ENCODE measurements around the gene CHRM5.
A peak's percentile ranks its signal among the peaks of the same experiment; 100 is the strongest.
"Not testable (repeated sequence)": the region's sequence is repeated elsewhere in the genome, so short reads cannot be mapped to it uniquely, and the experiment has no call there.

The CHRM5 gene

GRCh38 chr15:33988384-33988783 is 20.1 kb downstream of the CHRM5 start:
- DNase-seq: no peak

GRCh38 chr15:33994005-33994615 is 25.8 kb downstream of the CHRM5 start:
- peak in 1 of 2 donors; percentile 16 for DNase-seq

DNA sequence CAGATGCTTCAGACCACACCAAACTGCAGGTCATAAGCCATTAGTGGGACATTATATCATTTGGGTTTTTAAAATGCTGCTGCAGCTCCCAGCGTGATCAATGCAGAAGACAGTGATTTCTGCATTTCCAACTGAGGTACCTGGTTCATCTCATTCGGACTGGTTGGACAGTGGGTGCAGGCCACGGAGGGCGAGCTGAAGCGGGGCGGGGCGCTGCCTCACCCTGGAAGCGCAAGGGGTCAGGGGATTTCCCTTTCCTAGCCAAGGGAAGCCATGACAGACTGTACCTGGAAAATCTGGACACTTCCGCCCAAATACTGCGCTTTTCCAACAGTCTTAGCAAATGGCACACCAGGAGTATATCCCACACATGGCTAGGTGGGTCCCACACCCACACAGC is 27.4 kb downstream of the CHRM5 start:
- not testable (repeated sequence) for DNase-seq

GRCh38 chr15:34001536-34001935 is 33.2 kb downstream of the CHRM5 start:
- DNase-seq: no peak

DNA sequence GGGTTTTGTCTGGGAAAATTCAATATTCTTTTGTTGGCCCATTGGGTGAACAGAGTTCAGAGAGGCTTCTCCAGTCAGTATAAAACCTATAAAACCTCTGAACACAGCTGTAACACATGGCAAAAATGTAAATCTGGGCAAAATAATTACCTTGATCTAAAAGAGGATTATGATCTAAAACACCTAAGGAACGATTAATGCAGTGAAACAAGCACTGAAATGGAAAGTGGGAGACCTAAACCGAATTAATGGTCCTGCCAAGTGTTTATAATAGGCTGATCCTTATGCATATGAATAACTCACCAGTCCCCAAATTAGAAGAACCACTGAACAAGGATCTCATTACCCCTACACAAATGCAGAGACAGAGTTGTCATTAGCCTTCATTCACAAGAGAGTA is 38.1 kb downstream of the CHRM5 start:
- no peak for DNase-seq

DNA sequence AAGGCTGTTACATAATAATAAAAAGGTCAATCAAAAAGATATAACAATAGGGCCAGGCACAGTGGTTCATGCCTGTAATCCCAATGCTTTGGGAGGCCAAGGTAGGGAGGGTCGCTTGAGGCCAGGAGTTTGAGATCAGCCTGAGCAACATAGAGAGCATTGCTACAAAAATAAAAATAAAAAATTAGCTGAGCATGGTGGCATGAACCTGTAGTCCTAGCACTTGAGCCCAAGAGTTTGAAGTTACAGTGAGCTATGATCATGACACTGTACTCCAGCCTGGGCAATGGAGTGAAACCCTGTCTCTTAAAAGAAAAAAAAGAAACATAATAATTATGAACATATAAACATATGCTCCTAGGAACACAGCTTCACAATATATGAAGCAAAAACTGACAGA is 41.4 kb downstream of the CHRM5 start:
- DNase-seq: no peak

DNA sequence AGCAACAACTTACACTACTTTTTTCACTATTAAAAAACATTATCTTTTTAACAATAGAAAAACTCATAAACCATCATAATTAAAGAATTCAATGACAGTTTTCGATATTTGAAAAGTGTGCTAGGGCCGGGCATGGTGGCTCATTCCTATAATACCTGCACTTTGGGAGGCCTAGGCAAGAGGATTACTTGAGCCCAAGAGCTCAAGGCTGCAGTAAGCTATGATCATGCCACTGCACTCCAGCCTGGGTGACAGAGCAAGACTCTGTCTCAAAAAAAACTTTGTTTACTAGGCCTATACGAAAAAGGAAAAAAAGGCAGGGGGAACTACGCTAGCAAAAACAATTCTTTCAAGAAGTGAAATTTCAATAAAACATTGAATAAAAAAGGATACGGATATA is 42.6 kb downstream of the CHRM5 start:
- no peak for DNase-seq

DNA sequence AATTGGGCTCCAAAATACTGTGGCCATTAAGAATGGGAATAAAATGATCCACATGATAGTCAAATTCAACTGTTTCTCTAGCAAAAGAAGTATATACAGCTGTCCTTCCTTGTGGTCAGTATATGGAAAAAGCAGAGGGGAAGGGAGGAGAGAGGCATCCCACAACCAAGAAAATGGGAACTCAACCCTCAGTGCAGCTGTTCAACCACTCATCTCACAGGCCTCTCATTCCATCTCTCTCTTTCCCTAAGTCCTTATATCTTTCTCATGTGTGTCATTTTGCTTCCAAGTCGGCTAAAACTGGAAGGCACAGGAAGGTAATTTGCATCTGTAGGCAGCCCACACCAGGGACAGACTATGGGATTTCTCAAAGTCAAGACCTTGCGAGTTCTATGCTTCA is 43.2 kb downstream of the CHRM5 start:
- no peak for DNase-seq

GRCh38 chr15:34012461-34013028 is 44.2 kb downstream of the CHRM5 start:
- DNase-seq: no peak

GRCh38 chr15:34013746-34014145 is 45.4 kb downstream of the CHRM5 start:
- DNase-seq: no peak

DNA sequence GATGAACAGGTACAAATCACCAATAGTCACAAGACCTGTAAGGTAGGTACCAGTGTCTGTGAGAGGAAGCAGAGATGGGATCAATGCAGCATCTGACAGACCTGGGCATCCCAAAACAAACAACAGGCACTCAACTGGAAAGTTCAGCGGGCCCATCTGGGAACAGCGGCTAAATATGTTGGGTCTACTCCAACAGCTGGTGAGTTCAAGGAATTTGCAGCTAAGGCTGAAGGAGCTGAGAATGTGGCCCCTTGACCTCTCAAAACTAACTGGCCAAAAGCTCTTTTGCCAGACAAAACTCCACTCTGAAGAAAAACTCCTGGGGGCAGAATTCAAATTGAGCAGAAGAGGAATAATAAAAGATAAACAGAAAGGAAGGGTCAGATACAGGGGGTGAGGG is 46.3 kb downstream of the CHRM5 start:
- no peak for DNase-seq

GRCh38 chr15:34018021-34018645 is 49.8 kb downstream of the CHRM5 start:
- DNase-seq: no peak

DNA sequence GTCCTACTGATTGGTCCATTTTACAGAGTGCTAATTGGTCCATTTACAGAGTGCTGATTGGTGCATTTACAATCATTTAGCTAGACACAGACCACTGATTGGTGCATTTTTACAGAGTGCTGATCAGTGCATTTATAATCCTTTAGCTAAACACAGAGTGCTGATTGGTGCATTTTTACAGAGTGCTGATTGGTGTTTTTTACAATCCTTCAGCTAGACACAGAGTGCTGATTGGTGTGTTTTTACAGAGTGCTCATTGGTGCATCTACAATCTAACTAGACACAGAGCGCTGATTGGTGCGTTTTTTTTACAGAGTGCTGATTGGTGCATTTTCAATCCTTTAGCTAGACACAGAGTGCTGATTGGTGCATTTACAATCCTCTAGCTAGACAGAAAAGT is 50.4 kb downstream of the CHRM5 start:
- not testable (repeated sequence) for DNase-seq

GRCh38 chr15:34019369-34019990 is 51.2 kb downstream of the CHRM5 start:
- no peak for DNase-seq

- DNase-seq: no peak
Observed at GRCh38 chr15:34023907-34024306, 55.6 kb downstream of the CHRM5 start.

DNA sequence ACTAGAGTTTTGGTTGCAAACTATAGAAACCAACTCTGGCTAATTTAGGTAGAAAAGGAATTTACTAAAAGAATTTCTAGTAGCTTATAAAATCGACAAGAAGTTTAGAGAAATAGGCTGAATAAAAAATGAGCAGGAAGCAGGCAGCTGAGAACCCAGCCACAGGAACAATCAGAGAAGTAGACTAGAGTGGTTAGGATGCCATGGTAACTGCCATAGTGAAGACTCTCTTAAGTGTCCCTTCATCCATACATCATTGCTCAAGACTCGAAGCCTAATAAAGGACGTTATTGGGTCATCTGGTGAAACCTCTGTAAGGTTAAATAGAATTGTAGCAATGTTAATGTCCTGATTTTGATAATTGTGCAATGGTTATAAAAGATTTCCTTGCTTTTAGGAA is 57.0 kb downstream of the CHRM5 start:
- no peak for DNase-seq

DNA sequence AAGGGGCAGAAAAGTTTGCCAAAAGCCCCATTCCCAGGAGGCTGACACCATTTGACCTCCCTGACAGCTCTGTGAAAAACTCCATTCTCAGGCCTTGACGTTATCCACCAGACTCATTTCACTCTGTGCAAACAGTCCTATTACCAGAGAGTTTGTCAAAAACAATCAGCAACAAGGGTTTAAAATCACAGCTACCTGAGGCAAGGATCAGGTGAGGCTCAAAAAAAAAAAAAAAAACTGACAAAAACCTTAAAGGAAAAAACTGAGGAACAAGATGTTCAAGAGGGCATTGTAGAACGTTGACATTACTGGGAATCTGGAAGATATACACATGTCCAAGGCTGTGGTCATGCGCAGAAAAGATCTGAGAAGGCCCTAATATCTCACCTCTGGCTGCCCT is 59.3 kb downstream of the CHRM5 start:
- DNase-seq: no peak

DNA sequence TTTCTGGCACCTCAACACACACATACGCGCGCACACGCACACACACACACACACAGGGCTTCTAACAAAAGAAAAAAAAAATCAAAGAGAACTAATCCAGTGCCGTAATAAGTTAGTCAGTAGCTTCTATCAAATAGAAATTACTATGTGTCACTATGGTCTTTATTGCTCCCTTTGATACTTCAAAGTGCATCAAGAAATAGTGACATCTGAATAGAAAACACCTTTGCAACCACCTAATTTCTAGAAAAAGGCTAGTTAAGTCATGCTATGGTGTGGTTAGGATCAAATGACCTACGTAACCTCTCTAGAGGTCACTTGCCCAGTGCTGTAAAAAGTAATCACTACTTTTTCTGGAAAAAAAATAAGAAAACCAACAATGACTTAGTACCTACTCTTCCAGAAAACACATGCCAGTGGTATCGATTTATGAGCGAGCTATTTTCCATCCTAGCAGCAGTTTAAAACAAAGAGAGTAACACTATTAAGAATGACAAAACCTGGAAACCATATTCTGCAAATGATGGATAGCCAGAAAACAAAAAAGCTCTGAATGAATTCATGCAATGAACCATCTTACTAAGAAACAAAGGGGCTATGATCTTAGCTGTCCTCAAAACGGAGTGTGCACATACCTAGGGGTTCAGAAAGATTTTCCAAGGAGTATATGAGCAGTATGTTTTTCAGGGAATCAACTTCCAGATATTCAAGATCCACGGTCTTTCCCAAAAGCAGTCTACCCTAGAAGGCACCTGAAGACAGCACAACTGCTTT is 63.9 kb downstream of the CHRM5 start:
- DNase-seq: no peak

DNA sequence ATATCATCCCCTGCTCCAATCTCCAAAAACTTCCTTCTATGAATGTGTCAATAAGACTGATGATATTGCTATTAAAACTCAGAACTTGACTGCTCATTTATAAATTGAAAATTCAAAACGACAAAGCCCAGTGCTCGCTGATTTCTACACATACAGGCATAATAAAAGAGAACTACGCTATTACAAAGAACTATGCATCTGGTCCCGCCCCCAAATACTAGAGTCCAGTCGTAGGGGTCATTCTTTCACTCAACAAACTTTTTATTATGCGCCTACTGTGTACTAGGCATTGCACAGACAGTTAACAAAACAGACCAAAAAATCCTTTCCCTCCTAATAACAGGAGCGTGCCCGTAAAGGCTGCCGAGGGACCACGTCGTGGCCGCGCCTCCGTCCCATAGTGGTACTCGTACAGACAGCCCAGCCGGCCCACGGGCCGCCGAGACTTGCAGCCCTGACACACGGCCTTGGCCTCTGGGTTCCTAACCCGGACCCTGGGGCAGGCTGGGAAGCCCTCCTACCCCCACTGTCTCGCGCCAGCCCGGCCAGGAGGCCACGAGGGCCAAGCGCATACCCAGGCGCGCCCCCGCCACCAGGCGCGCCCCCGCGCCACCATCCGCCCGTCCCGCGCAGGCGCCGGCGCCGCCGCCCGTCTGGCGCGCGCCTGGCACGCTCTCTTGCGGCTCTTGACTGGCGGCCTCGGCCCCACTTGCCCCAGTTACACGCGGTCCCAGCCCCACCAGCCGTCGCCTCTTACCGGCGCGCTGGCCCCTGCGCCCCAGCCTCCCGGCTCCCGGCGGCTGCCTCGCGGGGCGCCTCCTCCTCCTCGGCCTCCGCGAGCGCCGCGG is 70.0 kb downstream of the CHRM5 start:
- DNase-seq: peak; percentile 64 to 82

GRCh38 chr15:34038871-34039789 is 70.8 kb downstream of the CHRM5 start, which contains the start of gene AVEN:
AVEN (minus strand) TSS chr15:34039204; CDS start chr15:34039046, 158 bp downstream.
- DNase-seq: peak in 1 of 2 donors; percentile 75

- DNase-seq: no peak
Observed at GRCh38 chr15:34039790-34040113, 71.5 kb downstream of the CHRM5 start.
